Stimulated activated CD4-positive, alpha-beta T cell treated with anti-CD3 and anti-CD28 coated beads, Interleukin-2, amount 100 ng/mL, for 4 hours (primary cell): ENCODE data around the gene CAPN11.

Experiments used
- DNase-seq: peaks from one replicate; pipeline ENCODE4 v3.0.0-alpha.2; 2020; ENCODE audit warnings: low read depth

The CAPN11 gene

GRCh38 chr6:44211284-44211683 is 52.7 kb downstream of the CAPN11 start:
- no peak for DNase-seq

- no peak for DNase-seq
These were observed 55.7 kb downstream of the CAPN11 start for GRCh38 chr6:44214307-44214706.

- no peak for DNase-seq
These were observed 58.2 kb downstream of the CAPN11 start, which contains the start of gene MYMX for GRCh38 chr6:44216677-44217331. Gene MYMX, plus strand, starts transcription at chr6:44216926. Its CDS starts 546 bp downstream, at chr6:44217472.

GRCh38 chr6:44217332-44218143 is 58.9 kb downstream of the CAPN11 start:
- DNase-seq, result no peak

- DNase-seq, result no peak
These were observed 60.6 kb downstream of the CAPN11 start for GRCh38 chr6:44219053-44219814.

GRCh38 chr6:44219815-44220784 is 61.5 kb downstream of the CAPN11 start:
- DNase-seq, result no peak

GRCh38 chr6:44220913-44221290 is 62.3 kb downstream of the CAPN11 start:
- DNase-seq, result no peak

GRCh38 chr6:44221291-44221960 is 62.8 kb downstream of the CAPN11 start:
- peak; percentile 52 for DNase-seq

GRCh38 chr6:44221961-44222335 is 63.3 kb downstream of the CAPN11 start:
- no peak for DNase-seq

GRCh38 chr6:44222486-44223318 is 64.1 kb downstream of the CAPN11 start:
- no peak for DNase-seq

GRCh38 chr6:44223319-44224028 is 64.9 kb downstream of the CAPN11 start, which contains the start of gene SLC29A1:
Gene SLC29A1, plus strand, starts transcription at chr6:44223595. Its CDS starts 3,719 bp downstream, at chr6:44227314.
- peak; percentile 82 for DNase-seq

- DNase-seq, result no peak
These were observed 65.7 kb downstream of the CAPN11 start for GRCh38 chr6:44224029-44224964.

- DNase-seq, result no peak
These were observed 66.3 kb downstream of the CAPN11 start for GRCh38 chr6:44224965-44225305.

GRCh38 chr6:44225579-44226325 is 67.1 kb downstream of the CAPN11 start:
- no peak for DNase-seq

GRCh38 chr6:44226368-44227147 is 67.9 kb downstream of the CAPN11 start:
- DNase-seq, result no peak

- no peak for DNase-seq
These were observed 68.7 kb downstream of the CAPN11 start for GRCh38 chr6:44227148-44227793.
